ENCODE measurements around the gene FBXL7.

Gene FBXL7

DNA sequence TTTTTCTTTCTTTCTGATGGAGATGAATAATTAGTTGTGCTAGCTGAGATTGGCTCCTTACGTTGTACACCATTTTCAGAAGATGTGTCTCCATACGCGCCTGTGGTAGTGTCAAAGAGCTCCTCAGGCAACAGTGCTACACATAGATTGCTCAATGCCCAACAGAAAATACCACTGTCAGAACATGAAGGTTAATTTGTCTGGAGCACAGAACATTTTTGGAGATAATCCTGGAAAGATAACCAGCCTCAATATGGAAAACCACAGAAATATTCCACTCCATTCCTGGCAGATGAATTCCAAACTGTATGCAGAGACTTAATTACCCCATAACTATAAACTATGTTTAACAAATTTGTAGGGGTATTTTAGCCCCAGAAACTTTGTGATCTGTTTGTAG is 446.0 kb downstream of the FBXL7 start:
- DNase-seq (ENCODE audit: low spot score) = no peak

GRCh38 chr5:15948190-15948589 is 448.2 kb downstream of the FBXL7 start:
- DNase-seq (ENCODE audit: low spot score) = no peak

DNA sequence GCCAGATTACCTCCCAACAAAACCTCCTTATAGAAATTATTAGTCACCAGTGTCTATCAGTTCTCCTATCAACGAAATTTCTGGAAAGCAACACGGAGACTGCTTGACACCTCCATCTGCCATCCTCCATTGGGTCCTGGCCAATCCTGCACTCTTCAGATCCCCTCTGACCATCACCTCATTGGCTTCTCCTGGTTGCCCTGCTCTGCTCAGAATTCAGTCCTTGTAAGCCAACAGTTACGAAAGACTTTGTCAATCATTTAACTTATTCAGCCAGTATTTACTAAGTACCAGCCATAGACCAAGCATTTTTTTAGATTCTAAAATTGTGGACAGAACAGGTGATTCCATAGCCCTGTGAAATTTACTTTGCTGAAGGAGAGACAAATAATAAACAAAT is 451.1 kb downstream of the FBXL7 start:
- no peak for DNase-seq (ENCODE audit: low spot score)

DNA sequence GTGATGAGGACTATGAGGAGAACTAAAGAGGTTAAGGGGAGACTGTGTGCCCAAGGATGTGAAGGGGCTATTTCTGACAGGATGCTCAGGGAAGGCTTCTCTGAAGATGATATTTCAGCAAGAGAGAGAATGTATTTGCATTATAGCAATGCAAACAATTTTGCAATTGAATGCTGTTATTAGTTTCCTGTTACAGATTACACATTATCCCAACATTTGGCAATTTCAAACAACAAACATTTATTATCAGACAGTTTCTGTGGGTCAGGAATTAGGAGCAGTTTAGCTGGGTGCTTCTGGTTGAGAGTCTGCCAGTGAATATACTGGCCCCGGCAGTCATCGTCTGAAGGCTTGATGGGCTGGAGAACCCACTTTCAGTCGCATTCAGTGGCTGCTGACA is 451.6 kb downstream of the FBXL7 start:
- no peak for DNase-seq (ENCODE audit: low spot score)

DNA sequence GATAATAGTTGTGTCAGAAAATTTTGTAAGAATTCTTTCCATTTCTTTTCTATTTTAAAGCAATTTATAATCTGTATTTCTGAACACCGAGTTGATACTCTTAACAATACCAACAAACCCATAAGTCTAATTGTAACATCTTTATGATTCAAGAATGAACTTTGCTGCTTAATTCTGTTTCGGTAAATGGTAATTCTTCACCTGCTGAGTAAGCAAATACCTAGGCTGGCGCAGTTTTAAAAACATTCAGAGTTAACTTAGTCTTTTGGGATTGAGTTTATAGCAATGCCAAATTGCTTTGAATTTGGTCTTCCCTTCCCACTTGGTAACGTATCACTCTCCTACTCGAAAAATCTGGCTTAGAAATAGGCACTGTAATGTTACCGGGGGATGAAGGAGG is 456.6 kb downstream of the FBXL7 start:
- no peak for DNase-seq (ENCODE audit: low spot score)

GRCh38 chr5:15957124-15957523 is 457.1 kb downstream of the FBXL7 start:
- no peak for DNase-seq (ENCODE audit: low spot score)

DNA sequence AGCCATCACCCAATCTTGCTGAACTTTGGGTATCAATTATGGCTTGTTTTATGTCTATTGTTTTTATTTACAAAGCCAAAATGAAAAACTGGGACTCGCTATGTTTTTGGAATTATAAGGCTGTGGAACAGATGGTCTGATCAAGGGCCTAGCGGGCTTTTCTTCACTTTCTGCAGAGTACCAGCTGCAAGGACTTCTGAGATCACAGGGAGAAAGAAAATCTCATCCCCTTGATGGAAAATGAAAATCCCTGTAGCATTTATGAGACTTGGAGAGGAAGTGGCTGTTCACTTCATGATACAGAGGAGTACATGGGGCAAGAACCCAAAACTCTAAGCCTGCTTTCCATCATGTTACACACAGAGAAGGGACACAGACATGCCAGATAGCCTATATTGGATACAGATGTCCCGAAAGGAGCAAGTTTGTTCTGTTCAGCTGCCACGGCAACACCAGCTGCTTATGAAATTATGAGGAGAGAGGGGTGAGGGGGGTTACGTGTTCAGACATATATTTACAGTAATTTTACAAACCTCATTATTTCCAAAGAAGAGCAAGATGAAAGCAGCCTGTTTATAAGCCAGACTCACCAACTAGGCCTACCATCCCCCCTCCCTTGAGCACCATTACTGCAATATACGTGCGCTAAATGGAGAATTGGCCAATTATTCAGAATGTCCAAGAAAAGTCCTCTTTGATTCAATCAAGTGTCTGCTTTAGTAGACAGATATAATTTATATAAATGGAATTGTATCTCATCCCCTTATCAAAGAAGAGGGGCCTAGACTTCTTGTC is 459.6 kb downstream of the FBXL7 start:
- DNase-seq (ENCODE audit: low spot score) = no peak

GRCh38 chr5:15966066-15966640 is 466.2 kb downstream of the FBXL7 start:
- no peak for DNase-seq (ENCODE audit: low spot score)

GRCh38 chr5:15966651-15967050 is 466.7 kb downstream of the FBXL7 start:
- DNase-seq (ENCODE audit: low spot score) = no peak

DNA sequence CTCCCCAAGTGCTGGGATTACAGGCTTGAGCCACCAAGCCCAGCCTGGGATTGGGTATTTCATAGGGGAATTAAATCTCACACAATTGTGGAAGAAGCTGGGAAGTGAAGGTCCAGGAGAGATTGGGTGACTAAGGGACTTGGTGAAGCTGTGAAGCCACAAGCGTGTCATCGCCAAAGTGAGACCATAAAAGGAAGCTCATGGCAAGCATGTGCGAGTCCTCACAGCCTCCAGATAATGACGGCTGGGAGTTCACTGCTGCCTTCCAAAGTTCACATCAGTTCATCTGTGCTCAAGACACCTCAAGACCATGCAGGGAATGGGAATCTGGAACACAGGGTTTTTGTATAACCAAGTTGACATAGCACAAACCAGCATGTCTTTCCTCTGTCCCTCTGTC is 469.0 kb downstream of the FBXL7 start:
- no peak for DNase-seq (ENCODE audit: low spot score)

DNA sequence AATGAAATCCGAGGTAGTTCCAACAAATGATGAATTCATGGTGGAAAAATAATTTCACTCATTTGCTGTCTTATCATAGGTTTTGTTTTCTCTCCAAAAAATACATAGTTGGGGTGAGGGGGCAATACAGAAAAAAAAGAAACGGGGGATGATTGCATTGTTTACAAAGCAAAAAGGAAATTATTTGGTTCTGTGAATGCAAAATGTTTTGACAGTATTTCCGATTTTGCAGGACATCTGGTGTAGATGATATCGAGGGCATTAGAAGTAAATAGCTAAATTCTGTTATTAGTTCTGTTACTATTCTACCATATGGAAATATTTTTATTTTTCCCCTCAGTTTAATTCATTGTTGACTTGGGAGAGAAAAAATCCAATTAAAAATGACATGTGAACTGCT is 477.9 kb downstream of the FBXL7 start:
- no peak for DNase-seq (ENCODE audit: low spot score)

- DNase-seq (ENCODE audit: low spot score) = no peak
Measured at GRCh38 chr5:15980835-15981234, 480.9 kb downstream of the FBXL7 start.

DNA sequence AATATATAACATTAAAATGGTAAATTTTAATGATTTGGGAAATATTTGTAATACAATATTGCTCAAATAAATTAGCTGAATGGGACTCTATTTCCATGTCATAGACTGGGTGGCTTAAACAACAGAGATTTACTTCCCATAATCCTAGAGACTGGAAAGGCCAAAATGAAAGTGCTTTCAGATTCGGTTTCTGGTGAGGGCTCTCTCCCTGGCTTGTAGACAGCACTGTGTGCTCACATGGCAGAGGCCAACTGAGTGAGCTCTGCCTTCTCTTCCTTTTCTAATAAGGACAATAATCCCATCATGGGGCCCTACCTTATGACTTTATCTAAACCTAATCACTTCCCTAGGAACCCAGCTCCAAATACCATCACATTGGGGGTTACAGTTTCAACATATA is 483.4 kb downstream of the FBXL7 start:
- DNase-seq (ENCODE audit: low spot score) = no peak
